ENCODE measurements around the gene UNC13C.

DNA sequence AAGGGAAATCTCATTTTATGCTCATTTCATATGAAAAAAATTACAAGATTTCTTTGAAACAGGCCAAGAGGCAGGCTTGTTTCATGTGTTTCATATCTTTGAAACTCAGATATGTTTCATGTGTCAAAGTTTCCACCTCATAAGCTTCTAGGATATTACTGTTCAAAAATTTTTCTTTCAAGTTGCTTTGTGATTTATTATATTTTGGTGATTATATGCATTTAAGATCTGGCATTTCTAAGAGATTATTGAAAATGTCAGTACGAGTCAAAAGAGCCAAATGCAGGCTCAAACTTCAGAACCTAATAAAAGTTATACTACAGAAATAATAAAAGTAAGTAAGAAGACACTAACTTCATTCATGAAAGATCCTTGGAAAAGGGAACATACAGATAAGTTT, 590.1 kb downstream of the UNC13C start:
- TF ChIP-seq, protein P1, sequence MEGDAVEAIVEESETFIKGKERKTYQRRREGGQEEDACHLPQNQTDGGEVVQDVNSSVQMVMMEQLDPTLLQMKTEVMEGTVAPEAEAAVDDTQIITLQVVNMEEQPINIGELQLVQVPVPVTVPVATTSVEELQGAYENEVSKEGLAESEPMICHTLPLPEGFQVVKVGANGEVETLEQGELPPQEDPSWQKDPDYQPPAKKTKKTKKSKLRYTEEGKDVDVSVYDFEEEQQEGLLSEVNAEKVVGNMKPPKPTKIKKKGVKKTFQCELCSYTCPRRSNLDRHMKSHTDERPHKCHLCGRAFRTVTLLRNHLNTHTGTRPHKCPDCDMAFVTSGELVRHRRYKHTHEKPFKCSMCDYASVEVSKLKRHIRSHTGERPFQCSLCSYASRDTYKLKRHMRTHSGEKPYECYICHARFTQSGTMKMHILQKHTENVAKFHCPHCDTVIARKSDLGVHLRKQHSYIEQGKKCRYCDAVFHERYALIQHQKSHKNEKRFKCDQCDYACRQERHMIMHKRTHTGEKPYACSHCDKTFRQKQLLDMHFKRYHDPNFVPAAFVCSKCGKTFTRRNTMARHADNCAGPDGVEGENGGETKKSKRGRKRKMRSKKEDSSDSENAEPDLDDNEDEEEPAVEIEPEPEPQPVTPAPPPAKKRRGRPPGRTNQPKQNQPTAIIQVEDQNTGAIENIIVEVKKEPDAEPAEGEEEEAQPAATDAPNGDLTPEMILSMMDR (IDR thresholded peaks at IDR 0.05; ENCODE audit: insufficient read depth, low read length): no peak
- TF ChIP-seq, protein P2, sequence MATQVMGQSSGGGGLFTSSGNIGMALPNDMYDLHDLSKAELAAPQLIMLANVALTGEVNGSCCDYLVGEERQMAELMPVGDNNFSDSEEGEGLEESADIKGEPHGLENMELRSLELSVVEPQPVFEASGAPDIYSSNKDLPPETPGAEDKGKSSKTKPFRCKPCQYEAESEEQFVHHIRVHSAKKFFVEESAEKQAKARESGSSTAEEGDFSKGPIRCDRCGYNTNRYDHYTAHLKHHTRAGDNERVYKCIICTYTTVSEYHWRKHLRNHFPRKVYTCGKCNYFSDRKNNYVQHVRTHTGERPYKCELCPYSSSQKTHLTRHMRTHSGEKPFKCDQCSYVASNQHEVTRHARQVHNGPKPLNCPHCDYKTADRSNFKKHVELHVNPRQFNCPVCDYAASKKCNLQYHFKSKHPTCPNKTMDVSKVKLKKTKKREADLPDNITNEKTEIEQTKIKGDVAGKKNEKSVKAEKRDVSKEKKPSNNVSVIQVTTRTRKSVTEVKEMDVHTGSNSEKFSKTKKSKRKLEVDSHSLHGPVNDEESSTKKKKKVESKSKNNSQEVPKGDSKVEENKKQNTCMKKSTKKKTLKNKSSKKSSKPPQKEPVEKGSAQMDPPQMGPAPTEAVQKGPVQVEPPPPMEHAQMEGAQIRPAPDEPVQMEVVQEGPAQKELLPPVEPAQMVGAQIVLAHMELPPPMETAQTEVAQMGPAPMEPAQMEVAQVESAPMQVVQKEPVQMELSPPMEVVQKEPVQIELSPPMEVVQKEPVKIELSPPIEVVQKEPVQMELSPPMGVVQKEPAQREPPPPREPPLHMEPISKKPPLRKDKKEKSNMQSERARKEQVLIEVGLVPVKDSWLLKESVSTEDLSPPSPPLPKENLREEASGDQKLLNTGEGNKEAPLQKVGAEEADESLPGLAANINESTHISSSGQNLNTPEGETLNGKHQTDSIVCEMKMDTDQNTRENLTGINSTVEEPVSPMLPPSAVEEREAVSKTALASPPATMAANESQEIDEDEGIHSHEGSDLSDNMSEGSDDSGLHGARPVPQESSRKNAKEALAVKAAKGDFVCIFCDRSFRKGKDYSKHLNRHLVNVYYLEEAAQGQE (IDR thresholded peaks at IDR 0.05; ENCODE audit: insufficient replicate concordance, low read depth): no peak
- no peak for TF ChIP-seq POLR2AphosphoS5 (IDR thresholded peaks at IDR 0.05; ENCODE audit: low read depth)
- TF ChIP-seq SPI1 (IDR thresholded peaks at IDR 0.05; ENCODE audit: borderline replicate concordance, low read depth): no peak
